Lower lobe of right lung (tissue), 2 donors: ENCODE data around the gene AKT1. TPM values are rescaled to one million over a fixed set of nuclear protein-coding genes. Genes with fewer than 3 reads are reported as not detected.

Experiments
- ATAC-seq, 2 donors: fragments of 200-7000 bp; cut with Tn5 transposase; one replicate each; pipeline ENCODE4 v1.9.1; 2020 to 2022; ENCODE audit warnings: mild to moderate bottlenecking in 2 of 2, moderate library complexity in 2 of 2
- DNase-seq: peaks from one replicate; pipeline ENCODE4 v3.0.0-alpha.2; 2020
- H3K27ac ChIP-seq: fragments of 200-600 bp; one replicate; pipeline ENCODE4 v1.8.0; 2022
- H3K27me3 ChIP-seq: fragments of 200-600 bp; one replicate; pipeline ENCODE4 v1.8.0; 2022; ENCODE audit warnings: low read depth
- H3K36me3 ChIP-seq: fragments of 200-600 bp; one replicate; pipeline ENCODE4 v1.8.0; 2022; ENCODE audit warnings: mild to moderate bottlenecking
- H3K4me1 ChIP-seq: fragments of 200-600 bp; one replicate; pipeline ENCODE4 v1.8.0; 2022
- H3K4me3 ChIP-seq: fragments of 200-600 bp; one replicate; pipeline ENCODE4 v1.8.0; 2022; ENCODE audit warnings: mild to moderate bottlenecking
- H3K9me3 ChIP-seq: fragments of 200-600 bp; one replicate; pipeline ENCODE4 v1.8.0; 2022
- CTCF ChIP-seq: fragments of 200-600 bp; IDR thresholded peaks from one replicate; pipeline ENCODE4 v1.8.0; 2022; ENCODE audit warnings: antibody characterized with exemption, mild to moderate bottlenecking
- intact Hi-C: fragments of 100-400 bp; cut with DNase I; formaldehyde crosslinking; loops from one replicate; pipeline ENCODE4 v1.11.0; 2022
- total RNA-seq: library from RNA; stranded (reverse); fragmentation: NEBNext Ultra II Directional; extraction: Animal tissue kit (Norgen Biotek cat#: 25700); gene quantifications from one replicate; pipeline ENCODE4 v1.2.1, GENCODE V29; 2021
- donor health status: DM: no; HTN: yes; CAD: no; lungs with severe emphysema.

The AKT1 gene
- total RNA-seq, 1 donor from 2014 or later, result 154 TPM

GRCh38 chr14:104805326-104805678 is 9.8 kb upstream of the AKT1 start:
- Histone ChIP-seq H3K4me3 (no peak overlapping the region), H3K36me3 (no peaks in the 10 kb centered on the region), H3K9me3 (no peaks in the 10 kb centered on the region), H3K4me1 (peaks cover 40% of the 10 kb centered on the region), H3K27ac (no peak overlapping the region), H3K27me3 (no peaks in the 10 kb centered on the region)
- DNase-seq (peak; percentile 69), ATAC-seq (peak; percentile 25 to 52)
- intact Hi-C loops, result no loop called here
- no peak for TF ChIP-seq CTCF

- DNase-seq, result no peak
Observed at GRCh38 chr14:104804481-104805325, 9.2 kb upstream of the AKT1 start.

GRCh38 chr14:104803912-104804410 is 8.4 kb upstream of the AKT1 start:
- Histone ChIP-seq H3K4me3 (no peak overlapping the region), H3K9me3 (no peaks in the 10 kb centered on the region), H3K27me3 (no peaks in the 10 kb centered on the region), H3K27ac (no peak overlapping the region), H3K36me3 (no peaks in the 10 kb centered on the region), H3K4me1 (peaks cover 52% of the 10 kb centered on the region)
- ATAC-seq (no peak), DNase-seq (no peak)
- TF ChIP-seq CTCF, result no peak
- intact Hi-C loops, result no loop called here

More at GRCh38 chr14:104804481-104805325, 9.2 kb upstream of the AKT1 start:
- no peak for TF ChIP-seq CTCF
- H3K27ac ChIP-seq, result no peak overlapping the region
- intact Hi-C loops, result no loop called here
- H3K4me3 ChIP-seq, result no peak overlapping the region
- peaks cover 44% of the 10 kb centered on the region for H3K4me1 ChIP-seq
- H3K27me3 ChIP-seq, result no peaks in the 10 kb centered on the region
- H3K9me3 ChIP-seq, result no peaks in the 10 kb centered on the region
- H3K36me3 ChIP-seq, result no peaks in the 10 kb centered on the region
- no peak for ATAC-seq

- H3K4me3 ChIP-seq, result no peak overlapping the region
- H3K4me1 ChIP-seq, result peaks cover 54% of the 10 kb centered on the region
Observed at GRCh38 chr14:104803280-104803911, 7.8 kb upstream of the AKT1 start.

More at GRCh38 chr14:104803280-104803911, 7.8 kb upstream of the AKT1 start:
- no peaks in the 10 kb centered on the region for H3K36me3 ChIP-seq
- DNase-seq, result no peak
- H3K9me3 ChIP-seq, result no peaks in the 10 kb centered on the region
- no peak for TF ChIP-seq CTCF
- ATAC-seq, result no peak
- no peaks in the 10 kb centered on the region for H3K27me3 ChIP-seq
- intact Hi-C loops, result no loop called here
- no peak overlapping the region for H3K27ac ChIP-seq
